Measurements from ENCODE around the gene NEK2. TPM values are rescaled to one million over a fixed set of nuclear protein-coding genes. Genes with fewer than 3 reads are reported as not detected.

NEK2 gene
- total RNA-seq, 3 donors from 2014 or later (not counting 1 experiment from before 2014, with no cell fraction given) = 0.78 to 1.0 (median 0.99) TPM

GRCh38 chr1:211639475-211640300, 35.7 kb downstream of the NEK2 start:
- intact Hi-C loops (cut with micrococcal nuclease) = no loop called here
- no peak for DNase-seq
- H3K36me3 Mint-ChIP-seq = no peaks in the 10 kb centered on the region
- H3K27me3 ChIP-seq (ENCODE audit: control insufficient read depth, insufficient read depth, low read length) = no peaks in the 10 kb centered on the region
- H3K27ac Mint-ChIP-seq = no peak overlapping the region
- ATAC-seq = no peak
- H3K4me1 ChIP-seq (ENCODE audit: control insufficient read depth, insufficient read depth, low read length) = peaks cover 16% of the 10 kb centered on the region
- no peak overlapping the region for H3K4me3 ChIP-seq (ENCODE audit: low read length)
- H3K27ac ChIP-seq (ENCODE audit: low read length) = no peak overlapping the region
- no peak overlapping the region for H3K4me3 Mint-ChIP-seq
- H3K9me3 Mint-ChIP-seq = no peaks in the 10 kb centered on the region
- H3K36me3 ChIP-seq (ENCODE audit: control insufficient read depth, insufficient read depth, low read length) = no peaks in the 10 kb centered on the region
- WGBS (ENCODE audit: insufficient coverage) = 70% methylated on average over 13 of the region's 13 CpGs
- H3K4me1 Mint-ChIP-seq = peaks cover 9 to 16% of the 10 kb centered on the region in 2 donors
- peaks cover 3 to 9% of the 10 kb centered on the region in 2 donors for H3K27me3 Mint-ChIP-seq (ENCODE audit: low read depth in 2 of 2)
- H3K9me3 ChIP-seq (ENCODE audit: control insufficient read depth, insufficient read depth, low read length) = no peaks in the 10 kb centered on the region
- TF ChIP-seq CTCF (IDR thresholded peaks at IDR 0.05) = no peak

GRCh38 chr1:211638689-211639101, 36.7 kb downstream of the NEK2 start:
- no peaks in the 10 kb centered on the region for H3K9me3 ChIP-seq (ENCODE audit: control insufficient read depth, insufficient read depth, low read length)
- DNase-seq = no peak
- H3K4me1 ChIP-seq (ENCODE audit: control insufficient read depth, insufficient read depth, low read length) = peaks cover 11% of the 10 kb centered on the region
- no peaks in the 10 kb centered on the region for H3K36me3 ChIP-seq (ENCODE audit: control insufficient read depth, insufficient read depth, low read length)
- Mint-ChIP-seq H3K9me3 (no peaks in the 10 kb centered on the region), H3K27ac (no peak overlapping the region), H3K4me3 (no peak overlapping the region), H3K4me1 (peaks cover 5 to 12% of the 10 kb centered on the region in 2 donors), H3K27me3 (ENCODE audit: low read depth in 2 of 2) (peaks cover 3 to 9% of the 10 kb centered on the region in 2 donors), H3K36me3 (no peaks in the 10 kb centered on the region)
- no peak overlapping the region for H3K27ac ChIP-seq (ENCODE audit: low read length)
- intact Hi-C loops (cut with micrococcal nuclease) = no loop called here
- ATAC-seq = no peak
- no peak for TF ChIP-seq CTCF (IDR thresholded peaks at IDR 0.05)
- WGBS (ENCODE audit: insufficient coverage) = 94% methylated on average over 4 of the region's 5 CpGs
- no peak overlapping the region for H3K4me3 ChIP-seq (ENCODE audit: low read length)
- H3K27me3 ChIP-seq (ENCODE audit: control insufficient read depth, insufficient read depth, low read length) = no peaks in the 10 kb centered on the region

GRCh38 chr1:211638246-211638645, 37.2 kb downstream of the NEK2 start:
- Mint-ChIP-seq H3K9me3 (no peaks in the 10 kb centered on the region), H3K4me1 (peaks cover under 1 to 7% of the 10 kb centered on the region in 2 donors), H3K27ac (no peak overlapping the region), H3K4me3 (no peak overlapping the region), H3K36me3 (no peaks in the 10 kb centered on the region), H3K27me3 (ENCODE audit: low read depth in 2 of 2) (peaks cover 7 to 9% of the 10 kb centered on the region in 2 donors)
- no peaks in the 10 kb centered on the region for H3K9me3 ChIP-seq (ENCODE audit: control insufficient read depth, insufficient read depth, low read length)
- TF ChIP-seq CTCF (IDR thresholded peaks at IDR 0.05) = no peak
- no peaks in the 10 kb centered on the region for H3K36me3 ChIP-seq (ENCODE audit: control insufficient read depth, insufficient read depth, low read length)
- WGBS (ENCODE audit: insufficient coverage) = 72% methylated on average over 5 of the region's 5 CpGs
- no peak overlapping the region for H3K27ac ChIP-seq (ENCODE audit: low read length)
- ATAC-seq (no peak), DNase-seq (no peak)
- H3K4me1 ChIP-seq (ENCODE audit: control insufficient read depth, insufficient read depth, low read length) = peaks cover 9% of the 10 kb centered on the region
- intact Hi-C loops (cut with micrococcal nuclease) = no loop called here
- H3K4me3 ChIP-seq (ENCODE audit: low read length) = no peak overlapping the region
- H3K27me3 ChIP-seq (ENCODE audit: control insufficient read depth, insufficient read depth, low read length) = no peaks in the 10 kb centered on the region
